Uterus (tissue), 4 donors: ENCODE data around the gene ALLC. TPM values are rescaled to one million over a fixed set of nuclear protein-coding genes. Genes with fewer than 3 reads are reported as not detected.
"Not testable (repeated sequence)": the region's sequence is repeated elsewhere in the genome, so short reads cannot be mapped to it uniquely, and the experiment has no call there.

Source experiments
- DNase-seq, 2 donors: peaks; one replicate each; pipeline ENCODE4 v3.0.0-alpha.2; 2019 to 2020
- H3K27ac ChIP-seq, 2 donors: fragments of 200-600 bp; sonication (generic); 1 replicate in 1 of 2; 2 replicates in 1 of 2; pipeline ENCODE4 v1.5.1; 2016 to 2018
- H3K27me3 ChIP-seq, 2 donors: fragments of 200-600 bp; sonication (generic); one replicate each; pipeline ENCODE4 v1.5.1; 2018 to 2019; ENCODE audit warnings: control low read depth in 1 of 2
- H3K36me3 ChIP-seq, 2 donors: fragments of 200-600 bp; sonication (generic); one replicate each; pipeline ENCODE4 v1.5.1; 2019; ENCODE audit warnings: control low read depth in 1 of 2
- H3K4me1 ChIP-seq, 2 donors: fragments of 200-600 bp; sonication (generic); one replicate each; pipeline ENCODE4 v1.5.1; 2018 to 2019; ENCODE audit warnings: control low read depth in 1 of 2
- H3K4me3 ChIP-seq, 2 donors: fragments of 200-600 bp; sonication (generic); 1 replicate in 1 of 2; 2 replicates in 1 of 2; pipeline ENCODE4 v1.5.1; 2018 to 2019; ENCODE audit warnings: mild to moderate bottlenecking in 1 of 2
- H3K9me3 ChIP-seq, 2 donors: fragments of 200-600 bp; sonication (generic); one replicate each; pipeline ENCODE4 v1.5.1; 2019; ENCODE audit warnings: control low read depth in 1 of 2
- POLR2A ChIP-seq, 2 donors: fragments of 450-650 bp; IDR thresholded peaks; one replicate each; pipeline ENCODE4 v1.6.1; 2016; ENCODE audit warnings: antibody characterized with exemption in 2 of 2, mild to moderate bottlenecking in 1 of 2, moderate library complexity in 1 of 2
- intact Hi-C: fragments of 100-400 bp; cut with DNase I; formaldehyde crosslinking; loops from one replicate; pipeline ENCODE4 v1.15.1; 2023; ENCODE audit warnings: low total_unique reads
- total RNA-seq, 4 donors: library from RNA; depleted of rRNA in 3 of 4; stranded (reverse); fragments of >200 nt in 3 of 4; gene quantifications; one replicate each; pipeline versions ENCODE4 v1.1.0 to v1.2.4, GENCODE V29; 2014 to 2023
- TF ChIP-seq, protein P1 (sequence below), 4 experiments: fragments of 200-600 bp in 2 of 4; fragments of 450-650 bp in 2 of 4; sonication (generic) in 2 of 4; IDR thresholded peaks; one replicate each; pipeline ENCODE4 v1.5.1; 2016 to 2019; ENCODE audit warnings: antibody characterized with exemption in 4 of 4, mild to moderate bottlenecking in 2 of 4, moderate library complexity in 1 of 4
- donor health status: DM: yes; HTN: yes; CAD: no.

Gene ALLC
- total RNA-seq, 4 donors from 2014 or later = not detected

DNA sequence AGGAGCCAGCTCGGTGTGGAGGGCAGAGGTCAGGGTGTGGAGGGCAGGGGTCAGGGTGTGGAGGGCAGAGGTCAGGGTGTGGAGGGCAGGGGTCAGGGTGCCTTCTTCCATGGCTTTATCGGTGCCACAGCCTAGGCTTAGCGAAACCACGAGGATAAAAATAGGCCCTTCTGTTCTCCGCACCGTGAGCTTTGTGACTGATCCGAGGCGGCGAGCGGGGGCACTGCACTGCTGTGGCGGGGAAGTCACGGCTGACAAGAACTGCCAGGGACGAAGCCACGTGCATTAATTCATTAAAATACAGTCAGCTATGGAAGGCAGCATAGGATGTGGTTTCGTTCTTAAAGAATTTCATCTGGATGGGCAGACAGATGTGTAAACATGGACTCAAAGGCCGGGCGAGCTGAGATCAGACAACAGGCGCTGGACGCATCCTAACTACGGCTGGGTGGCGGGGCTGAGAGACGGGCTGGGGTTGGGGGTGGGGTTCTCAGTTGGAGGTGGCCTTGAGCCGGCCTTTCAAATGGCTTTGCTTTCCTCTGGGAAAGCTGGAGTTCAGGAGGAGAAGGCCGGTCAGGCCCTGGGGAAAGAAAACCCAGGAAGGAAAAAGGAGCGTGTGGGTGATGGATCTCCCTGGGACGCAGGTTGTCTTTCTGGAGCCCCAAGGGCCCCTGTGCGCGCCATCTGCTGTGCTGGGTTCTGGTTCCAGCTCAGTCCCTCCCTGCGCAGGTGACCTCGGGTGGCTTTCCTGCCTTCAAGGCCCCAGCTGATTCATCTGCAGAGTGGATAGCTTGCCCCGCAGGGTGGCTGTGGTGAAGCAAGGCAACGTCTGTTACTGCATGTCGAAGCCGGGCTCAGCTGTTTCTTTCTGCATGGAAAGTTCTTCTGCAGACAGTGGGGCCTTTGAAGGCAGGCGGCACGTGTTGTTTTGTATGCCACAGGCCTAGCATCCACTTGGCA lies 958 bp upstream of the ALLC start:
- Histone ChIP-seq H3K4me1 (no peaks in the 10 kb centered on the region), H3K9me3 (no peaks in the 10 kb centered on the region), H3K27me3 (no peaks in the 10 kb centered on the region), H3K27ac (no peak overlapping the region), H3K36me3 (no peaks in the 10 kb centered on the region), H3K4me3 (no peak overlapping the region)
- TF ChIP-seq POLR2A (IDR thresholded peaks at IDR 0.05) = no peak
- TF ChIP-seq, protein P1, sequence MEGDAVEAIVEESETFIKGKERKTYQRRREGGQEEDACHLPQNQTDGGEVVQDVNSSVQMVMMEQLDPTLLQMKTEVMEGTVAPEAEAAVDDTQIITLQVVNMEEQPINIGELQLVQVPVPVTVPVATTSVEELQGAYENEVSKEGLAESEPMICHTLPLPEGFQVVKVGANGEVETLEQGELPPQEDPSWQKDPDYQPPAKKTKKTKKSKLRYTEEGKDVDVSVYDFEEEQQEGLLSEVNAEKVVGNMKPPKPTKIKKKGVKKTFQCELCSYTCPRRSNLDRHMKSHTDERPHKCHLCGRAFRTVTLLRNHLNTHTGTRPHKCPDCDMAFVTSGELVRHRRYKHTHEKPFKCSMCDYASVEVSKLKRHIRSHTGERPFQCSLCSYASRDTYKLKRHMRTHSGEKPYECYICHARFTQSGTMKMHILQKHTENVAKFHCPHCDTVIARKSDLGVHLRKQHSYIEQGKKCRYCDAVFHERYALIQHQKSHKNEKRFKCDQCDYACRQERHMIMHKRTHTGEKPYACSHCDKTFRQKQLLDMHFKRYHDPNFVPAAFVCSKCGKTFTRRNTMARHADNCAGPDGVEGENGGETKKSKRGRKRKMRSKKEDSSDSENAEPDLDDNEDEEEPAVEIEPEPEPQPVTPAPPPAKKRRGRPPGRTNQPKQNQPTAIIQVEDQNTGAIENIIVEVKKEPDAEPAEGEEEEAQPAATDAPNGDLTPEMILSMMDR (IDR thresholded peaks at IDR 0.05) = no peak
- intact Hi-C loops = no loop called here
- no peak for DNase-seq

DNA sequence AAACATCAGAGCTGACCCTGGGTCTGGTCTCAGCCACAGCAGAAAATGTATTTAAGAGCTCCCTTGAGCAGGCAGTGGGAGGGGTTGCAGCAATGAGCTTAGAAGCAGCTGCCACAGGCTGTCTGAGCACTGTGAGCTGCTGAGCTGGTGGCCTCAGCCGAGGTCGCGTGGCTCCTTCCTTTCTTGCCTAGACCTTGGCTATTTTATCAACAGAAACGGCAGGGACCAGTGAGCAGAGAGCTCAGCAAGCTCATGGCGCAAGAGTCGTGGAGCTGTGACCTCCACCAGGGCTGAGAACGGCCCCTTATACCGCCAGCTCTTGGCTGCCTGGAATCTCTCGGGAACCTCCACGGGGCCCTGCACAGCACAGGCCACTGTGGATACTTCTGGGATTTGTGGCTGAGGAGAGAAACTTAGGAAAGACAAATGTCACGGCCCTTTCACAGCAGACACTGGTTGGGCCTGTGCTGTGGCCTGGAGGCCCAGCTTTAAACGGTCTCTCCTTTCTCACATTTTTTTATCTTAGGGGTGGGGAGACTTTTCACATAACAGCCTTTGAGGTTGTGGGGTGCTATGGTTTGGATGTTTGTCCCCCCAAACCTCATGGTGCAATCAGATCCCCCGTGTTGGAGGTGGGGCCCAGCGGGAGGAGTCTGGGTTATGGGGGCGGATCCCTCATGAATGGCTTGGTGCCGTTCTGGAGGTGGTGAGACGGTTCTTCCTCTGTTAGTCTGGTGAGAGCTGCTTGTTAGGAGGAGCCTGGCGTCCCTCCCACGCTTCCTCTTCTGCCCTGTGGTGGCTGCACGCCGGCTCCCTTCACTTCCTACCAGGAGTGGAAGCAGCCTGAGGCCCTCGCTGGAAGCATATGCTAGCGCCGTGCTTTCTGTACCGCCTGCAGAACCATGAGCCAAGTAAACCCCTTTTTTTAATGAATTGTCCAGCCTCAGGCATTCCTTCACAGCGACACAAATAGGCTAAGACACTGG lies 1.7 kb downstream of the ALLC start:
- TF ChIP-seq POLR2A (IDR thresholded peaks at IDR 0.05) = no peak
- TF ChIP-seq, protein P1 (IDR thresholded peaks at IDR 0.05) = no peak
- intact Hi-C loops = no loop called here
- Histone ChIP-seq H3K4me3 (no peak overlapping the region), H3K4me1 (no peaks in the 10 kb centered on the region), H3K9me3 (no peaks in the 10 kb centered on the region), H3K36me3 (no peaks in the 10 kb centered on the region), H3K27ac (no peak overlapping the region), H3K27me3 (no peaks in the 10 kb centered on the region)
- DNase-seq = no peak

DNA sequence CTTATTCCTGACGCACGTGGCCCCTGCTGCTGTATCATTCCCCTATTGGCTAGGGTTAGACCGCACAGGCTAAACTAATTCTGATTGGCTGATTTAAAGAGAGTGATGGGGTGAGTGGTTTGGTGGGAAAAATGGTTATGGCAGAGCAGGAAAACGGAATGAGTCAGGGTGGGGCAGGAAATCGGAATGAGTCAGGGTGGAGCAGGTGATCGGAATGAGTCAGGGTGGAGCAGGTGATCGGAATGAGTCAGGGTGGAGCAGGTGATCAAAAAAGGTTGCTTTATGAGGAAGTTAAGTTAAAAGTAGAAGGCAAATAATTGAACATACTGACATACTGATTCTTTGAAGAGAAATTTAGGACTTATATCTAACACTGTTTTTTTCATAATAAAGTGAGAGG lies 2.6 kb downstream of the ALLC start:
- H3K9me3 ChIP-seq, H3K36me3 ChIP-seq, DNase-seq: not testable (repeated sequence)

DNA sequence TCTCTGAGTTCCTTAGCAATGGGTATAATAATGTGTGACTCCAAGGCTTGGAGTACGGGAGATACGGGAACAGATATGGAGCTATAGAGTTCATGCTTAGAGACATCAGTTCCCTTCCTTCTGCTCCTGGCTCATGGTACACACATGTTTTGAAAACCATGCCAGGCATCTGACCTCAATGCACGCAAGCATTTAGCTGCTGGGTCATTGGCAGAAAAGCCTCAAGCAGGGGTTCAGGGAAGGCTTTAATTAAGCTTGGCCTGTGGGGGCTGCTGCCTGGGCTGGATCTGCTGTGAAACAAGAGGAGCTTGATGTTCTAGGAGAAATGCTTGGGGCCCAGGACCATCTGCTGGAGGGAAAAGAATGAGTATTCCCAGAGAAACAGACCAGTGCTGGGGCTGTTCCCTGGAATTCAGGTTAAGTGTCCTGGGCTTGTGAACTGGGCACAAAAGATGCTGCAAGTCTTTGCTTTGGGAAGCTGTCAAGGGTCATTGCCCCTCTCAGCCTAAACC lies 3.2 kb downstream of the ALLC start:
- no peaks in the 10 kb centered on the region for H3K36me3 ChIP-seq
- no peaks in the 10 kb centered on the region for H3K9me3 ChIP-seq
- H3K4me3 ChIP-seq = no peak overlapping the region
- no peak for TF ChIP-seq POLR2A (IDR thresholded peaks at IDR 0.05)
- no peak for DNase-seq
- intact Hi-C loops = no loop called here
- no peaks in the 10 kb centered on the region for H3K4me1 ChIP-seq
- no peak overlapping the region for H3K27ac ChIP-seq
- no peaks in the 10 kb centered on the region for H3K27me3 ChIP-seq

More for the DNA sequence above, 2.6 kb downstream of the ALLC start:
- H3K4me3 ChIP-seq, H3K4me1 ChIP-seq, intact Hi-C loops, H3K27ac ChIP-seq, H3K27me3 ChIP-seq: not testable (repeated sequence)

DNA sequence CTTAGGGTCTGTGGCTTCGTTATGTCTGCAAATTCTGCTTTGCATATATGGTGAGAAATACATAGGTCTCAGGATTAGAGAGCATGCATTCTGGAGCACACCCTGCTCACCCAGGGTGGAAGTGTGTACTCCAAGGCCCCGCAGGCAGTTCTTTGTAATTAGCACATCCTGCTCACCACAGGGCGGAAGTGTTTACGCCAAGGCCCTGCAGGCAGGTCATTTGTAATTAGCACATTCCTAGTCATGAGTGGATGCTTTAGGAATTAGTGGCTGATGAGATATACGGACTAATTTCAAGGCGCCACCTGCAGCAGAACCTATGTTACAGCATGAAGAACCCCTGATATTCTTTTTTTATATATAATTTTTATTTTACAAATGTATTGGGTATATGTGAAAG lies 4.2 kb downstream of the ALLC start:
- TF ChIP-seq, protein P1 (IDR thresholded peaks at IDR 0.05) = no peak
- TF ChIP-seq POLR2A (IDR thresholded peaks at IDR 0.05) = no peak
- no peak for DNase-seq
- intact Hi-C loops = no loop called here
- Histone ChIP-seq H3K36me3 (no peaks in the 10 kb centered on the region), H3K27ac (no peak overlapping the region), H3K4me1 (no peaks in the 10 kb centered on the region), H3K27me3 (no peaks in the 10 kb centered on the region), H3K9me3 (no peaks in the 10 kb centered on the region), H3K4me3 (no peak overlapping the region)
